ENCODE measurements around the gene USP47. TPM values are rescaled to one million over a fixed set of nuclear protein-coding genes. Genes with fewer than 3 reads are reported as not detected.
A peak's percentile ranks its signal among the peaks of the same experiment; 100 is the strongest.

The USP47 gene
- total and polyA plus RNA-seq, 2 of the 13 experiments (the other 11 are each of a cell fraction or from before 2014, with no cell fraction given) = 12.2 to 52.7 TPM

DNA sequence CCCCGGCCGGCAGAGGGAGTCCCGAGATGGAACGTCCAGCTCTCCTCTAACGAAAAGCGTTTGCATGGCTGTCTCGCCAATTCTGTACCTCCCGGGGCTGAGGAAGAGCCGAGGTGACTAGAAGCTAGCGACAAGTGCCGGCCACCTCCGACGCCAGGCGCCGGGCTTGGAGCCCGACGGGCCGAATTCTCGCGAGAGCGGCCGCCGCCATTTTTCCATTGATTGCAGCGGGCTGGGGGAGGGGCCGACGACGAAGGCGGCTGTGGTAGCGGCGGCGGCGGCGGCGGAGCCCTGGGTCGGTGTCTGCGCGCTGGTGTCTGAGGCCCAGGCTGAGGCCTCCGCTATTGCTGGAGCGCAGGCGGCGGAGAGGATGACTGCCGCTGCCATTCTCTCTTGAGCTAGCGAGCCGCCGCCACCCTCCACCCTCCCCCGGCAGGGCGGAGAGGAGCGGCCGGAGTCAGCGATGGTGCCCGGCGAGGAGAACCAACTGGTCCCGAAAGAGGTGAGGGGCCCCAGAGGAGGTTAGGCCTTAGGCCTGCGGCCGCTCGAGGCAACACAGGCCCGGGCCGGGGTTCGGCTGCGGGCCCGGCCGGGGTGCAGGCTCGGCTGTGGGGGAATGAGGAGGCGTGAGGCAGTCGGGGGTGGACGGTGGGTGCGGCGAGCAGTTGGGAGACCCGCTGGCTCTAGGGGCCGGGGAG is at the start of gene USP47 (continued):
- TF ChIP-seq, protein P1, sequence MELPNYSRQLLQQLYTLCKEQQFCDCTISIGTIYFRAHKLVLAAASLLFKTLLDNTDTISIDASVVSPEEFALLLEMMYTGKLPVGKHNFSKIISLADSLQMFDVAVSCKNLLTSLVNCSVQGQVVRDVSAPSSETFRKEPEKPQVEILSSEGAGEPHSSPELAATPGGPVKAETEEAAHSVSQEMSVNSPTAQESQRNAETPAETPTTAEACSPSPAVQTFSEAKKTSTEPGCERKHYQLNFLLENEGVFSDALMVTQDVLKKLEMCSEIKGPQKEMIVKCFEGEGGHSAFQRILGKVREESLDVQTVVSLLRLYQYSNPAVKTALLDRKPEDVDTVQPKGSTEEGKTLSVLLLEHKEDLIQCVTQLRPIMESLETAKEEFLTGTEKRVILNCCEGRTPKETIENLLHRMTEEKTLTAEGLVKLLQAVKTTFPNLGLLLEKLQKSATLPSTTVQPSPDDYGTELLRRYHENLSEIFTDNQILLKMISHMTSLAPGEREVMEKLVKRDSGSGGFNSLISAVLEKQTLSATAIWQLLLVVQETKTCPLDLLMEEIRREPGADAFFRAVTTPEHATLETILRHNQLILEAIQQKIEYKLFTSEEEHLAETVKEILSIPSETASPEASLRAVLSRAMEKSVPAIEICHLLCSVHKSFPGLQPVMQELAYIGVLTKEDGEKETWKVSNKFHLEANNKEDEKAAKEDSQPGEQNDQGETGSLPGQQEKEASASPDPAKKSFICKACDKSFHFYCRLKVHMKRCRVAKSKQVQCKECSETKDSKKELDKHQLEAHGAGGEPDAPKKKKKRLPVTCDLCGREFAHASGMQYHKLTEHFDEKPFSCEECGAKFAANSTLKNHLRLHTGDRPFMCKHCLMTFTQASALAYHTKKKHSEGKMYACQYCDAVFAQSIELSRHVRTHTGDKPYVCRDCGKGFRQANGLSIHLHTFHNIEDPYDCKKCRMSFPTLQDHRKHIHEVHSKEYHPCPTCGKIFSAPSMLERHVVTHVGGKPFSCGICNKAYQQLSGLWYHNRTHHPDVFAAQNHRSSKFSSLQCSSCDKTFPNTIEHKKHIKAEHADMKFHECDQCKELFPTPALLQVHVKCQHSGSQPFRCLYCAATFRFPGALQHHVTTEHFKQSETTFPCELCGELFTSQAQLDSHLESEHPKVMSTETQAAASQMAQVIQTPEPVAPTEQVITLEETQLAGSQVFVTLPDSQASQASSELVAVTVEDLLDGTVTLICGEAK (IDR thresholded peaks at IDR 0.05) = no peak
- TF ChIP-seq, protein P1 (CRISPR knock-in tag; IDR thresholded peaks at IDR 0.05) = peak; percentile 89
- TF ChIP-seq ZFP62 (CRISPR knock-in tag; IDR thresholded peaks at IDR 0.05) = no peak
- TF ChIP-seq CBX2 (IDR thresholded peaks at IDR 0.05; ENCODE audit: low read depth, low read length) = no peak
- TF ChIP-seq CBX2 (CRISPR knock-in tag; IDR thresholded peaks at IDR 0.05; ENCODE audit: low read depth) = no peak
- peak; percentile 51; the same call in 1 of the 2 replicates for TF ChIP-seq ZBTB7A (CRISPR knock-in tag; IDR thresholded peaks at IDR 0.05)
- TF ChIP-seq ZKSCAN5 (CRISPR knock-in tag; IDR thresholded peaks at IDR 0.05) = no peak
- no peak for TF ChIP-seq DBP (CRISPR knock-in tag; IDR thresholded peaks at IDR 0.05; ENCODE audit: not compliant biosample characterization)
- no peak for TF ChIP-seq PITX1 (CRISPR knock-in tag; IDR thresholded peaks at IDR 0.05)
- no peak for TF ChIP-seq RAD51 (IDR thresholded peaks at IDR 0.05; ENCODE audit: borderline replicate concordance)
- TF ChIP-seq GLI4 (CRISPR knock-in tag; IDR thresholded peaks at IDR 0.05; ENCODE audit: borderline replicate concordance) = peak; percentile 52; the same call in 1 of the 2 replicates
- peak; percentile 42 for TF ChIP-seq XRCC5 (optimal IDR thresholded peaks at IDR 0.05; ENCODE audit: low read length)
- no peak for TF ChIP-seq SRSF4 (IDR thresholded peaks at IDR 0.05; ENCODE audit: low read depth, low read length, poor library complexity, severe bottlenecking)
- TF ChIP-seq ZNF740 (CRISPR knock-in tag; IDR thresholded peaks at IDR 0.05) = 0 out of 2 replicates have a peak, but pooled peaks have one; percentile 47
- peak; percentile 81; the same call in 1 of the 2 replicates for TF ChIP-seq ZSCAN9 (CRISPR knock-in tag; IDR thresholded peaks at IDR 0.05; ENCODE audit: borderline replicate concordance)
- TF ChIP-seq LBX2 (CRISPR knock-in tag; IDR thresholded peaks at IDR 0.05; ENCODE audit: borderline replicate concordance) = no peak
- no peak for TF ChIP-seq MLLT10 (CRISPR knock-in tag; IDR thresholded peaks at IDR 0.05)
- peak; percentile 59 for TF ChIP-seq PHF20 (CRISPR knock-in tag; IDR thresholded peaks at IDR 0.05)
